MCF 10A (cell line): ENCODE measurements around the gene MKNK2. TPM values are rescaled to one million over a fixed set of nuclear protein-coding genes. Genes with fewer than 3 reads are reported as not detected.

Experiments used
- BruUV-seq: library from RNA; stranded (reverse); fragments of 400-500 nt; replicated peaks from 2 replicates; lab custom pipeline; 2021; lab: Mats Ljungman, UMichigan
- CTCF ChIA-PET: fragments of 300-600 bp; sonication (Branson Sonifier 250); formaldehyde crosslinking; extraction: SDS; loops from one replicate; lab custom pipeline; 2021; ENCODE audit warnings: antibody characterized with exemption, inconsistent platforms; lab: Yijun Ruan, JAX
- POLR2A ChIA-PET: fragments of 300-600, 350-650 bp; sonication (Branson Sonifier 250); formaldehyde crosslinking; extraction: SDS; loops from one replicate; lab custom pipeline; 2020; ENCODE audit warnings: antibody characterized with exemption, inconsistent platforms; lab: Yijun Ruan, JAX
- DNase-seq: peaks from one replicate; pipeline ENCODE4 v3.0.0-alpha.2; 2018; ENCODE audit not compliant: unreplicated experiment
- H3K27ac Mint-ChIP-seq: one replicate; pipeline ENCODE4 v1.8.0; 2022; ENCODE audit warnings: mild to moderate bottlenecking, low read depth, mixed read lengths; ENCODE audit not compliant: unreplicated experiment
- H3K27me3 Mint-ChIP-seq: one replicate; pipeline ENCODE4 v1.8.0; 2022; ENCODE audit warnings: mixed read lengths; ENCODE audit not compliant: insufficient read depth, unreplicated experiment
- H3K36me3 Mint-ChIP-seq: one replicate; pipeline ENCODE4 v1.8.0; 2022; ENCODE audit warnings: mild to moderate bottlenecking, moderate library complexity, mixed read lengths; ENCODE audit not compliant: insufficient read depth, unreplicated experiment
- H3K4me1 Mint-ChIP-seq: one replicate; pipeline ENCODE4 v1.8.0; 2022; ENCODE audit warnings: mixed read lengths; ENCODE audit not compliant: insufficient read depth, unreplicated experiment
- H3K4me3 Mint-ChIP-seq: one replicate; pipeline ENCODE4 v1.8.0; 2022; ENCODE audit warnings: mild to moderate bottlenecking, moderate library complexity, mixed read lengths; ENCODE audit not compliant: unreplicated experiment
- H3K9me3 Mint-ChIP-seq: one replicate; pipeline ENCODE4 v1.8.0; 2022; ENCODE audit warnings: mixed read lengths; ENCODE audit not compliant: unreplicated experiment
- intact Hi-C: fragments of 100-400 bp; cut with micrococcal nuclease; formaldehyde crosslinking; loops from 2 replicates; pipeline ENCODE4 v1.14.1; 2022
- total RNA-seq: library from RNA; stranded (reverse); gene quantifications from 2 replicates; pipeline ENCODE4 v1.2.3, GENCODE V29; 2022
- TF ChIP-seq, protein P1 (sequence below): fragments of 200-600 bp; IDR thresholded peaks from one replicate; pipeline ENCODE4 v1.8.0; 2022; ENCODE audit warnings: antibody characterized with exemption, mild to moderate bottlenecking; ENCODE audit not compliant: unreplicated experiment

The MKNK2 gene
- total RNA-seq, 1 experiment from 2014 or later: 146 TPM

DNA sequence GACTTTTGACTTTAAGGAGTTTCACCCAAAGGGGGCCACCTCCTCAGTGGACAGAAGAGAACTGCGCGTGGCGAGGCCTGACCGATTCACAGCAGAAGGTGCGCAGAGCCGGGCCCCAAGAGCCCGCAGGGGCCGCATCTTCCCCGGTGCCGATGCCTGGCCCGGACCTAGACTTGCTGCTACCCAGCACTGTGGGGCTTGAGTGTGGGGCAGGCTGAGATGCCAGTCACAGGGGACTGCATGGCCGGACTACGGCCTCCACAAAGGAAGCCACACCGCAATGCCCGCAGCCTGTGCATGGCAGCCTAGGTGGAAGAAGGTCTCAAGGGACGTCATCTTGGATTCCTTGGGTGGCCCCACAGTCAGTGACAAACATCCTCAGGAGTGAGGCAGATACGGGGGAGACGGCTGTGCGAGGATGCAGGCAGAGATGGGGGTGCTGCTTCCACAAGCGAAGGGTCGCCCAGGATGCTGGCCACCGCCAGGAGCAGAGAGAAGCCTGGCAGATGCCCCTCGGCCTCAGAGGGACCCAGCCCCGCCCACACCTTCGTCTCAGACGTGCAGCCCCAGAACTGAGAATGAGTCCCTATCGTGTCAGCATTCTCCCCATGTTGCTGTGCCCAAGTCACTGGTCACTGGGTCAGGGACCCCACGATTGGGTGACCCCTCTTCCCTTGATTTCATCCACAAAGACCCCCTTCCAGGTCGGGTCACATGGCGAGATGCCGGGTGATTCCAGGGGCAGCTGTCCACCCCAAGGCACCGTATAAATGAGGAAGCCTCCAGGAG is 28.2 kb upstream of the MKNK2 start:
- peaks cover 51% of the 10 kb centered on the region for H3K36me3 Mint-ChIP-seq
- H3K4me3 Mint-ChIP-seq: no peak overlapping the region
- no TSS peak for BruUV-seq
- no peak for DNase-seq
- intact Hi-C loops: no loop called here
- H3K9me3 Mint-ChIP-seq: no peaks in the 10 kb centered on the region
- ChIA-PET CTCF (no interaction called here), POLR2A (no interaction called here)
- H3K27me3 Mint-ChIP-seq: no peaks in the 10 kb centered on the region
- no peak overlapping the region for H3K27ac Mint-ChIP-seq
- TF ChIP-seq, protein P1, sequence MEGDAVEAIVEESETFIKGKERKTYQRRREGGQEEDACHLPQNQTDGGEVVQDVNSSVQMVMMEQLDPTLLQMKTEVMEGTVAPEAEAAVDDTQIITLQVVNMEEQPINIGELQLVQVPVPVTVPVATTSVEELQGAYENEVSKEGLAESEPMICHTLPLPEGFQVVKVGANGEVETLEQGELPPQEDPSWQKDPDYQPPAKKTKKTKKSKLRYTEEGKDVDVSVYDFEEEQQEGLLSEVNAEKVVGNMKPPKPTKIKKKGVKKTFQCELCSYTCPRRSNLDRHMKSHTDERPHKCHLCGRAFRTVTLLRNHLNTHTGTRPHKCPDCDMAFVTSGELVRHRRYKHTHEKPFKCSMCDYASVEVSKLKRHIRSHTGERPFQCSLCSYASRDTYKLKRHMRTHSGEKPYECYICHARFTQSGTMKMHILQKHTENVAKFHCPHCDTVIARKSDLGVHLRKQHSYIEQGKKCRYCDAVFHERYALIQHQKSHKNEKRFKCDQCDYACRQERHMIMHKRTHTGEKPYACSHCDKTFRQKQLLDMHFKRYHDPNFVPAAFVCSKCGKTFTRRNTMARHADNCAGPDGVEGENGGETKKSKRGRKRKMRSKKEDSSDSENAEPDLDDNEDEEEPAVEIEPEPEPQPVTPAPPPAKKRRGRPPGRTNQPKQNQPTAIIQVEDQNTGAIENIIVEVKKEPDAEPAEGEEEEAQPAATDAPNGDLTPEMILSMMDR: no peak
- H3K4me1 Mint-ChIP-seq: peaks cover 6% of the 10 kb centered on the region

DNA sequence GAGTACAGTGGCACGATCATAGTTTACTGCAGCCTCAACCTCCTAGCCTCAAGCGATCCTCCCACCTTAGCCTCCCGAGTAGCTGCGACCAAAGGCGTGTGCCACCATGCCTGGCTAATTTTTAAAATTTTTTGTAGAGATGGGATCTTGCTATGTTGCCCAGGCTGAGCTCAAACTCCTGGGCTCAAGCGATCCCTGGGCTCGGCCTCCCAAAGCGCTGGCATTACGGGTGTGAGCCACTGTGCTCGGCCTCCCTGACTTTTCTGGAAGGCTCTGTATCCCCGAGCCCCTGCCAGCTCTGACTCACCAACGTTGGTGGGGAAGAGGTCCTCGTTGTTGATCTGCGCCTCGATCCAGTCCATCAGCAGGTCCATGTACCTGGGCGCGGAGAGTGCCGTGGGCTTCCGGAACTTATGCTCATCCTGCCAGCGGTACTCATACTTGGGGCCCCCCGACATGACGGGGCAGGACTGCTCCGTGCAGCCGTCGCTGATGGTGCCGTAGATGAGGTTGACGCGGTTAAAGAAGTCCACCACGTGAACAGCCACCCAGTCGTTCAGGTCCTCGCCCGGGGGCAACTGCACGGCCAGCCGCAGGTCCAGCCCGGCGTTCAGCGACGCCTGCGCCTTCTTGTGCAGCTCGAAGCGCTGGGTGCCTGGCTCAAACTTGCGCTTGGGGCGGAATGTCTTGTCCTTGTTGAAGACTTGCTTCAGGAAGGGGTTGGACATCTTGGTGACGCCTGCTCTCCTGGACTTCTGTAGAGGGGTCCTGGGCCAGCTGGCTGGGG is 27.0 kb upstream of the MKNK2 start:
- peaks cover 6% of the 10 kb centered on the region for H3K4me1 Mint-ChIP-seq
- BruUV-seq: no TSS peak
- no peak overlapping the region for H3K4me3 Mint-ChIP-seq
- intact Hi-C loops: no loop called here
- POLR2A ChIA-PET: interaction anchor here (0.6 to 1.2 kb wide), 2 partner anchors 16 to 66 kb away, joined by 3 read pairs; no protein-coding TSS in a partner anchor
- DNase-seq: no peak
- CTCF ChIA-PET: interaction anchor here (0.7 to 1.5 kb wide), 2 partner anchors 58 to 252 kb away, joined by 3 to 5 read pairs; no protein-coding TSS in a partner anchor
- H3K27me3 Mint-ChIP-seq: no peaks in the 10 kb centered on the region
- peaks cover 63% of the 10 kb centered on the region for H3K36me3 Mint-ChIP-seq
- H3K27ac Mint-ChIP-seq: no peak overlapping the region
- H3K9me3 Mint-ChIP-seq: no peaks in the 10 kb centered on the region
- TF ChIP-seq, protein P1: no peak

DNA sequence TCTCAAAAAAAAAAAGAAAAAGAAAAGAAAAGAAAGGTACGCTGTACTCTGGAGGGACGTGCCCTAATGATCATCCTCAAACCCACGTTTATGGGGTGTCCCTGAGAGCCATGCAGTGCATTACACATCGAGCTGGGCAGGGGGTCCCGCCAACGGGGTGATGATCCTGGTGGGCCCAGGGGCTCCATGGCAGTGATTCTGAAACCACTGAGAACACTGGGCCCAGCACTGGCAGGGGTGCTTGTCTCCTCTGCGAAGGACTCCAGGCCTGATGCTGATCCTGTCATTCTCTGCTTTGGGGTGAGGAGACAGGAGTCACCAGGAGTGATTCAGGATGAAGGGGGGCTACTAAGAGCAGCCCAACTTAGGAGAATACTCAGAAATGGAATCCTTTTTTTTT is 26.4 kb upstream of the MKNK2 start:
- peaks cover 70% of the 10 kb centered on the region for H3K36me3 Mint-ChIP-seq
- no peak for DNase-seq
- intact Hi-C loops: no loop called here
- H3K4me1 Mint-ChIP-seq: peaks cover 6% of the 10 kb centered on the region
- ChIA-PET POLR2A (interaction anchor here (0.6 to 1.2 kb wide), 2 partner anchors 15 to 65 kb away, joined by 3 read pairs; no protein-coding TSS in a partner anchor), CTCF (interaction anchor here (1.5 kb wide), 1 partner anchor 57 kb away, joined by 5 read pairs; no protein-coding TSS in a partner anchor)
- TF ChIP-seq, protein P1: no peak
- no peak overlapping the region for H3K4me3 Mint-ChIP-seq
- no peaks in the 10 kb centered on the region for H3K27me3 Mint-ChIP-seq
- no peaks in the 10 kb centered on the region for H3K9me3 Mint-ChIP-seq
- no peak overlapping the region for H3K27ac Mint-ChIP-seq
- BruUV-seq: no TSS peak

DNA sequence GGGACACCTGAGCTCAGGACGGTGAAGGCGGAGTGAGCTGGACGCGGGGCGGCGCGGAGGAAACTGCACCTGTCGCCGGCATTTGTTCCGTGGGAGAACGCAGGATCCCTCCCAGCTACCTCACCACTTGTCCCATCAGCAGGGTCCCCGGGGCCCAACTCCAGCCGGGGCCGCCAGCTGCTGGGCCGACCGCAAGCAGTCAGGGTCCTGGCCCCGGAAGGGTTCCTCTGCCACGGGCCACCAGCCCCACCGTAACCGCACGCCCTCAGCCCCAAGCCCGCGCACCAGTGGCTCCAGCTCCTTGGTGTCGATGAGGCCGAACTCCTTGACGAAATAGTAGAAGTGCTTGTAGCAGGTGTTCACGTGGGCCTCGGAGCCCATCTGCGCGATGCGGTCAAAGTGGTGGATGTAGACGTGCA is 25.5 kb upstream of the MKNK2 start:
- ChIA-PET CTCF (interaction anchor here (0.6 kb wide), 1 partner anchor 18 kb away, joined by 4 read pairs; no protein-coding TSS in a partner anchor), POLR2A (no interaction called here)
- TF ChIP-seq, protein P1: no peak
- intact Hi-C loops: no loop called here
- BruUV-seq: no TSS peak
- peaks cover 6% of the 10 kb centered on the region for H3K4me1 Mint-ChIP-seq
- H3K9me3 Mint-ChIP-seq: no peaks in the 10 kb centered on the region
- peaks cover 78% of the 10 kb centered on the region for H3K36me3 Mint-ChIP-seq
- no peaks in the 10 kb centered on the region for H3K27me3 Mint-ChIP-seq
- H3K4me3 Mint-ChIP-seq: no peak overlapping the region
- H3K27ac Mint-ChIP-seq: no peak overlapping the region
- no peak for DNase-seq
